Tibial nerve (tissue), 4 donors: ENCODE results near the gene HAND2.

ENCODE experiments used
- CTCF ChIP-seq, 5 experiments: fragments of 200-600 bp in 3 of 5; fragments of 450-650 bp in 2 of 5; sonication (generic) in 3 of 5; IDR thresholded peaks; one replicate each; pipeline ENCODE4 v1.5.1; 2016 to 2019; ENCODE audit warnings: antibody characterized with exemption in 5 of 5, mild to moderate bottlenecking in 3 of 5, moderate library complexity in 2 of 5
- EP300 ChIP-seq, 2 donors: sonication (generic); formaldehyde crosslinking; IDR thresholded peaks; one replicate each; pipeline ENCODE4 v1.6.1; 2017; ENCODE audit warnings: antibody characterized with exemption in 2 of 2, mild to moderate bottlenecking in 1 of 2
- POLR2A ChIP-seq, 2 donors: fragments of 450-650 bp; IDR thresholded peaks; one replicate each; pipeline ENCODE4 v1.6.1; 2017; ENCODE audit warnings: antibody characterized with exemption in 2 of 2, mild to moderate bottlenecking in 2 of 2, moderate library complexity in 2 of 2

GRCh38 chr4:173543266-173543665 is 13.2 kb upstream of the HAND2 start:
- TF ChIP-seq CTCF (IDR thresholded peaks at IDR 0.05) (no peak), POLR2A (IDR thresholded peaks at IDR 0.05) (no peak), EP300 (IDR thresholded peaks at IDR 0.05) (no peak)
